AG09309 (cell line): ENCODE results near the gene ART4.
A peak's percentile ranks its signal among the peaks of the same experiment; 100 is the strongest.

Source experiments
- DNase-seq: peaks from one replicate; pipeline ENCODE4 v3.0.0-alpha.2; 2010; ENCODE audit warnings: low read depth
- H3K4me3 ChIP-seq: 2 replicates; pipeline ENCODE4 v1.5.1; 2011; ENCODE audit warnings: mild to moderate bottlenecking, low read depth, low read length, moderate library complexity; ENCODE audit not compliant: control insufficient read depth
- CTCF ChIP-seq: IDR thresholded peaks from 2 replicates; pipeline ENCODE4 v1.5.1; 2011; ENCODE audit warnings: mild to moderate bottlenecking, low read depth, low read length, inconsistent platforms; ENCODE audit not compliant: insufficient read depth, control insufficient read depth; ENCODE audit errors: missing control alignments

Gene ART4

GRCh38 chr12:14846042-14846587 lies 2.8 kb upstream of the ART4 start:
- H3K4me3 ChIP-seq = no peak overlapping the region
- no peak for DNase-seq
- TF ChIP-seq CTCF = no peak

- DNase-seq = no peak
- TF ChIP-seq CTCF = peak; percentile 67
- H3K4me3 ChIP-seq = no peak overlapping the region
Observed at GRCh38 chr12:14845350-14845750, 2.0 kb upstream of the ART4 start.

- H3K4me3 ChIP-seq = no peak overlapping the region
- DNase-seq = no peak
- no peak for TF ChIP-seq CTCF
Observed at GRCh38 chr12:14844401-14844800, 1.1 kb upstream of the ART4 start.

- no peak overlapping the region for H3K4me3 ChIP-seq
- TF ChIP-seq CTCF = no peak
- DNase-seq = no peak
Observed at GRCh38 chr12:14842315-14842714, 1.0 kb downstream of the ART4 start.

- H3K4me3 ChIP-seq = no peak overlapping the region
- TF ChIP-seq CTCF = no peak
- DNase-seq = no peak
Observed at GRCh38 chr12:14841761-14842160, 1.6 kb downstream of the ART4 start.

- no peak for DNase-seq
- H3K4me3 ChIP-seq = no peak overlapping the region
- no peak for TF ChIP-seq CTCF
Observed at GRCh38 chr12:14840616-14841015, 2.7 kb downstream of the ART4 start.

GRCh38 chr12:14839262-14839661 lies 4.1 kb downstream of the ART4 start:
- no peak for TF ChIP-seq CTCF
- H3K4me3 ChIP-seq = no peak overlapping the region
- DNase-seq = no peak
